RWPE2 (cell line): Measurements from ENCODE around the gene MORC2.

Experiments used
- ATAC-seq: fragments of 200-7000 bp; cut with Tn5 transposase; 3 replicates; pipeline ENCODE4 v1.9.1; 2021; ENCODE audit warnings: low read depth
- DNase-seq: peaks from one replicate; pipeline ENCODE4 v3.0.0-alpha.2; 2020; ENCODE audit warnings: low spot score
- H3K27ac ChIP-seq: fragments of 450-650 bp; 2 replicates; pipeline ENCODE4 v1.5.1; 2017; ENCODE audit warnings: mild to moderate bottlenecking; ENCODE audit not compliant: poor library complexity, severe bottlenecking
- H3K27me3 ChIP-seq: fragments of 250-450 bp; sonication (Bioruptor Pico); 2 replicates; pipeline ENCODE4 v1.5.1; 2021; ENCODE audit warnings: mild to moderate bottlenecking, moderate library complexity; ENCODE audit not compliant: insufficient read depth, poor library complexity, severe bottlenecking
- H3K36me3 ChIP-seq: fragments of 250-450 bp; sonication (Bioruptor Pico); 2 replicates; pipeline ENCODE4 v1.5.1; 2020; ENCODE audit warnings: low read depth, mild to moderate bottlenecking, moderate library complexity
- H3K4me1 ChIP-seq: fragments of 250-450 bp; sonication (Bioruptor Pico); 2 replicates; pipeline ENCODE4 v1.5.1; 2021; ENCODE audit warnings: mild to moderate bottlenecking, moderate library complexity; ENCODE audit not compliant: insufficient read depth, poor library complexity, severe bottlenecking
- H3K4me3 ChIP-seq: fragments of 250-450 bp; sonication (Bioruptor Pico); 2 replicates; pipeline ENCODE4 v1.5.1; 2021; ENCODE audit warnings: mild to moderate bottlenecking, moderate library complexity; ENCODE audit not compliant: severe bottlenecking
- H3K9me3 ChIP-seq: fragments of 250-450 bp; sonication (Bioruptor Pico); 2 replicates; pipeline ENCODE4 v1.5.1; 2021; ENCODE audit warnings: mild to moderate bottlenecking, moderate library complexity; ENCODE audit not compliant: severe bottlenecking
- CTCF ChIP-seq: fragments of 450-650 bp; IDR thresholded peaks from one replicate; pipeline ENCODE4 v1.5.1; 2017; ENCODE audit warnings: mild to moderate bottlenecking, moderate library complexity; ENCODE audit not compliant: poor library complexity, severe bottlenecking

MORC2 gene

DNA sequence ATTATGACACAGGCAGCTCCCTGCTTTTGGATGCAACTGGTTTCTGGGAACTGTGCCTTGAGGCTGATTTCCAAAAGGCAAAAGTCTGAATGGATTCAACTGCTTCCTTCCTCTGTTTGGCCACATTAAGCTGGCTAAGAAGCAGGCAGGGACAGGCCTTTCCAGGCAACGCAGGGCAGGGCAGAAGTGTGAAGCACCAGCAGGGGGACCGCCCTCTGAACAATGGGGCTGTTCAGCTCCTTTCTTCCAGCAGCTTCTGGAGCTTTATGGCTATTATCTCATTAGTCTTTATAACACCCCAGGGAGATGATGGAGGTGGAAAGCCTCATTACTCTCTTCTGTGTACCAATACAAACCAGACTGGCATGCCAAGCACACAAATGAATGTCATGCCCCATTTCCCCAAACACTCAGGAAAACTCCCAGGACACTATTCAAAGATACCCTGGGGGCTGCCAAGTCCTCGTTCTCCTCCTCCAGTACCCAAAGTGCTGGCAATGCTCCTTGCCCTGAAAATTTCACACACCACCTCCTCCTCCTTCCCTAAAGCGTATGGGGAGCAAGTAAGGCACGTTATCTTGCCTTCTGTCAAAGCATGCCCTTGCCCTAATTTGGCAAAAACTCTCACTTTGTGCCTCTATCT is 21.3 kb downstream of the MORC2 start:
- Histone ChIP-seq H3K9me3 (no peaks in the 10 kb centered on the region), H3K27ac (no peak overlapping the region), H3K4me1 (no peaks in the 10 kb centered on the region), H3K27me3 (no peaks in the 10 kb centered on the region), H3K36me3 (peaks cover 95% of the 10 kb centered on the region), H3K4me3 (no peak overlapping the region)
- DNase-seq (no peak), ATAC-seq (peak; percentile 54; the same call in 2 of the 3 replicates)
- no peak for TF ChIP-seq CTCF

DNA sequence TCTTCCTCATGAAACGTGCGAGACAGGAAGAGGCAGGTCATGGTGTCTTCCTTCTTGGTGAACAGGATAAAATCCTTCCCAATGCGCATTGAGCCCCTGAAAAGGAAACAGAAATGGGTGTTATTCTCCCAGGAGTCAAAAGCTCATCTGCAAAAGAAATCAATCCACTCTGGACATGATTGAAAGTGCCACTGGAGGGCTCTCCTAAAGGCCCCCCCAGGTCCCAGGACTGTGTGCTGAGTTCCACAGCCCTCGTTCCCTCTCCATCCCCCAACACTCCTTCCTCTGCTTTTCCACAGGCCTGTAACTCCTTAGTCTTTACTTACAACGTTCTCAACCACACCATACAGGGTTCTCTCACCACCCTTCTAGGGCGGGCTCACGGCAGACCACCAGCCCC is 22.2 kb downstream of the MORC2 start:
- Histone ChIP-seq H3K4me1 (no peaks in the 10 kb centered on the region), H3K27me3 (no peaks in the 10 kb centered on the region), H3K4me3 (no peak overlapping the region), H3K27ac (no peak overlapping the region), H3K9me3 (no peaks in the 10 kb centered on the region), H3K36me3 (peaks cover 99% of the 10 kb centered on the region)
- DNase-seq = no peak
- no peak for ATAC-seq
- TF ChIP-seq CTCF = no peak

GRCh38 chr22:30945653-30946052 is 22.9 kb downstream of the MORC2 start:
- ATAC-seq (peak; percentile 56; the same call in 2 of the 3 replicates), DNase-seq (no peak)
- no peaks in the 10 kb centered on the region for H3K4me1 ChIP-seq
- TF ChIP-seq CTCF = no peak
- H3K4me3 ChIP-seq = no peak overlapping the region
- peaks cover 98% of the 10 kb centered on the region for H3K36me3 ChIP-seq
- H3K27ac ChIP-seq = no peak overlapping the region
- H3K9me3 ChIP-seq = no peaks in the 10 kb centered on the region
- H3K27me3 ChIP-seq = no peaks in the 10 kb centered on the region

- Histone ChIP-seq H3K4me3 (no peak overlapping the region), H3K36me3 (peaks cover 95% of the 10 kb centered on the region), H3K27me3 (no peaks in the 10 kb centered on the region), H3K27ac (no peak overlapping the region), H3K4me1 (no peaks in the 10 kb centered on the region), H3K9me3 (no peaks in the 10 kb centered on the region)
- DNase-seq (no peak), ATAC-seq (no peak)
- TF ChIP-seq CTCF = no peak
Observed at GRCh38 chr22:30944986-30945385, 23.6 kb downstream of the MORC2 start.

GRCh38 chr22:30943368-30943767 is 25.2 kb downstream of the MORC2 start:
- no peak for DNase-seq
- H3K9me3 ChIP-seq = no peaks in the 10 kb centered on the region
- H3K4me1 ChIP-seq = no peaks in the 10 kb centered on the region
- peaks cover 95% of the 10 kb centered on the region for H3K36me3 ChIP-seq
- ATAC-seq = no peak
- H3K4me3 ChIP-seq = no peak overlapping the region
- no peaks in the 10 kb centered on the region for H3K27me3 ChIP-seq
- no peak for TF ChIP-seq CTCF
- no peak overlapping the region for H3K27ac ChIP-seq
